Progenitor cell of endocrine pancreas (in vitro differentiated cells): ENCODE measurements around the gene DHRS11. TPM values are rescaled to one million over a fixed set of nuclear protein-coding genes. Genes with fewer than 3 reads are reported as not detected.

Experiments used
- DNase-seq: peaks from one replicate; pipeline ENCODE4 v3.0.0; 2021; ENCODE audit warnings: low spot score; ENCODE audit not compliant: unreplicated experiment
- H3K27ac Mint-ChIP-seq: 2 replicates; pipeline ENCODE4 v1.8.0; 2021; ENCODE audit warnings: mild to moderate bottlenecking, moderate library complexity, mixed read lengths
- H3K27me3 Mint-ChIP-seq: 2 replicates; pipeline ENCODE4 v1.8.0; 2021; ENCODE audit warnings: mixed read lengths
- H3K36me3 Mint-ChIP-seq: 2 replicates; pipeline ENCODE4 v1.8.0; 2022; ENCODE audit warnings: mixed read lengths; ENCODE audit not compliant: insufficient read depth
- H3K4me1 Mint-ChIP-seq: 2 replicates; pipeline ENCODE4 v1.8.0; 2021; ENCODE audit warnings: low read depth, mixed read lengths
- H3K4me3 Mint-ChIP-seq: 2 replicates; pipeline ENCODE4 v1.8.0; 2021; ENCODE audit warnings: low read depth, mild to moderate bottlenecking, moderate library complexity, mixed read lengths
- H3K9me3 Mint-ChIP-seq: 2 replicates; pipeline ENCODE4 v1.8.0; 2021; ENCODE audit warnings: low read depth, mixed read lengths
- total RNA-seq: library from RNA; stranded (reverse); gene quantifications from 2 replicates; pipeline ENCODE4 v1.2.1, GENCODE V29; 2021
- TF ChIP-seq, protein P1 (sequence below): fragments of 200-600 bp; sonication (generic); IDR thresholded peaks from one replicate; pipeline ENCODE4 v1.5.0; 2021; ENCODE audit warnings: antibody characterized with exemption, mild to moderate bottlenecking; ENCODE audit not compliant: unreplicated experiment

Gene DHRS11
- total RNA-seq, 1 donor from 2014 or later = 12.0 TPM

DNA sequence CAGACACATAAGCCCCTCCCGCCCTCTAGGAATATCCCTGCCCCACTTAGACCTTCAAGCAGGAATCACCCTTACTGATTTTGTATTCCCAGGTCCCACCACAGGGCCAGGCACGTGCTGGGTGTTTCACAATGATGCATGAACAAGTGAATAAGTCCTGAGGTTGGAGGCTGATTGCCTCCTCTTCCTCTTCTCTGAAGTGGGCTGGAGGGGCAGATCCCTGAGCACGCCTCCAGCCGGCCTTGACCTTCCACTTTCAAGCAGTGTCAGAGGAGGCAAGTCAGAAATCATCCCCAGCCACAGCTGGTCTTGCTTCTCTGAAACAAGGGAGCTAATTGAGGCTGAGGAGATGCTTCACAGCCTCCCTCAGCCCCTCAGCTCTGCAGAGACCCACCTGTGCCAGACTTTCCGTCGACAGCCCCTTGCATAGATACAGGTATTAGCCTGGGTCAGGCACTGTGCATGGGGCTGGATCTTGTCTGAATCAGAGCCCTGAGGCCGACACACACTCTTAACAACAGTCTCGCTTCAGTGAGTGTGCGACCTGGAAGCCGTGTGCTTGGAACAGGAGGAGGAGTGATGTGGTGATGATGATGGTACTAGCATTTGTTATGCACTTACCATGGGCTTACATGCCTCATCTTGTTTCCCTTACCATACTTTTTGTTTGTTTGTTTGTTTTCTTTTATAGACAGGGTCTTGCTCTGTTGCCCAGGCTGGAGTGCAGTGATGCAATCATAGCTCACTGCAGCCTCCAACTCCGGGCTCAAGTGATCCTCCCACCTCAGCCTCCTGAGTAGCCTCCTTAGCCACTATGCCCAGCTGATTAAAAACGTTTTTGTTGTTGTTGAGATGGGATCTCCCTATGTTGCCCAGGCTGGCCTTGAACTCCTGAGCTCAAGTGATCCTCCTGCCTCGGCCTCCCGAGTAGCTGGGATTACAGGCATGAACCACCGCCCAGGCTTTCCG lies 24.7 kb downstream of the DHRS11 start:
- Mint-ChIP-seq H3K27ac (no peak overlapping the region), H3K4me3 (no peak overlapping the region), H3K9me3 (no peaks in the 10 kb centered on the region), H3K27me3 (peaks cover 13% of the 10 kb centered on the region), H3K36me3 (no peaks in the 10 kb centered on the region), H3K4me1 (peaks cover 12% of the 10 kb centered on the region)
- no peak for DNase-seq
- TF ChIP-seq, protein P1, sequence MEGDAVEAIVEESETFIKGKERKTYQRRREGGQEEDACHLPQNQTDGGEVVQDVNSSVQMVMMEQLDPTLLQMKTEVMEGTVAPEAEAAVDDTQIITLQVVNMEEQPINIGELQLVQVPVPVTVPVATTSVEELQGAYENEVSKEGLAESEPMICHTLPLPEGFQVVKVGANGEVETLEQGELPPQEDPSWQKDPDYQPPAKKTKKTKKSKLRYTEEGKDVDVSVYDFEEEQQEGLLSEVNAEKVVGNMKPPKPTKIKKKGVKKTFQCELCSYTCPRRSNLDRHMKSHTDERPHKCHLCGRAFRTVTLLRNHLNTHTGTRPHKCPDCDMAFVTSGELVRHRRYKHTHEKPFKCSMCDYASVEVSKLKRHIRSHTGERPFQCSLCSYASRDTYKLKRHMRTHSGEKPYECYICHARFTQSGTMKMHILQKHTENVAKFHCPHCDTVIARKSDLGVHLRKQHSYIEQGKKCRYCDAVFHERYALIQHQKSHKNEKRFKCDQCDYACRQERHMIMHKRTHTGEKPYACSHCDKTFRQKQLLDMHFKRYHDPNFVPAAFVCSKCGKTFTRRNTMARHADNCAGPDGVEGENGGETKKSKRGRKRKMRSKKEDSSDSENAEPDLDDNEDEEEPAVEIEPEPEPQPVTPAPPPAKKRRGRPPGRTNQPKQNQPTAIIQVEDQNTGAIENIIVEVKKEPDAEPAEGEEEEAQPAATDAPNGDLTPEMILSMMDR = no peak

DNA sequence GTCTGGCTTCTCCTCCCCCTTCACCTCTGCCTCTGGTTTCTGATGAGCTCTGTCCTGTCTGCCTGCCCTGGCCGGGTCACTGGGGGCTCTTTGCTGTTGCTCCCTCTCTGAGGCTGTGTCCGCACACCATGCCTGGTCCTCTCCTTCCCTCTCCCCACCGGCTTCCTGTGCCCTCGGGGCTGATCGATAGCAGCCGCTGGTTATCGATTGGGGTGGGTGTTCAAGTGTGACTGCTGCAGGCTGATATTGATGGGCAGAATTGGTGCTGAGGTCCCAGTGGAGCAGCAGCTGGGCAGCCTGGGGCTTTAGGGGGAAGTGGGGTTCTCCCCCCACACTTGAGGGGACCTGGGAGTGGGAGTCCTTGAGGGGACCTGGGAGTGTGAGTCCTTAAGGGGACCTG lies 26.1 kb downstream of the DHRS11 start:
- no peaks in the 10 kb centered on the region for H3K36me3 Mint-ChIP-seq
- no peak for DNase-seq
- TF ChIP-seq, protein P1 = no peak
- H3K27me3 Mint-ChIP-seq = peaks cover 13% of the 10 kb centered on the region
- no peaks in the 10 kb centered on the region for H3K9me3 Mint-ChIP-seq
- H3K4me3 Mint-ChIP-seq = no peak overlapping the region
- peak overlapping the region; percentile 46 for H3K27ac Mint-ChIP-seq
- H3K4me1 Mint-ChIP-seq = peaks cover 13% of the 10 kb centered on the region

DNA sequence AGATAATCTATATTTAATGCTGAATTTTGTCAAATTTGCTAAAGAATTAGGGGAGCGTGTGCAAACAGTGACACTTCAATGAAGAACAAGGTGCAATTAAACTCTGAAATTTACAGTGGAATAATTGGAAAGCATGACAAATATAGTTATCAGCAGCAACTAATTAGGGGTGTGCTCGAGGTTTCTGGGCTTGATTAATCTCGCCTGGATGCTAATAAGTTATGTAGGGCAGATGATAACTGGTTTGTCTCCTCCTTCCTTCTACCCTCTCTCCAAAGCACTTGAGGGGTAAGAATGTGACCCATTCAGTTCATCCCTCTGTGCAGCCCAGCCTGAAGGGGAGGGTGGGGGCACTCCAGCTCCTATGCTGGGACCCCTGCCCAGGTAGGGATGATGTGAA lies 31.6 kb downstream of the DHRS11 start:
- Mint-ChIP-seq H3K4me3 (no peak overlapping the region), H3K9me3 (no peaks in the 10 kb centered on the region), H3K27me3 (no peaks in the 10 kb centered on the region), H3K36me3 (no peaks in the 10 kb centered on the region), H3K27ac (no peak overlapping the region), H3K4me1 (peaks cover 2% of the 10 kb centered on the region)
- no peak for DNase-seq
- TF ChIP-seq, protein P1 = no peak

DNA sequence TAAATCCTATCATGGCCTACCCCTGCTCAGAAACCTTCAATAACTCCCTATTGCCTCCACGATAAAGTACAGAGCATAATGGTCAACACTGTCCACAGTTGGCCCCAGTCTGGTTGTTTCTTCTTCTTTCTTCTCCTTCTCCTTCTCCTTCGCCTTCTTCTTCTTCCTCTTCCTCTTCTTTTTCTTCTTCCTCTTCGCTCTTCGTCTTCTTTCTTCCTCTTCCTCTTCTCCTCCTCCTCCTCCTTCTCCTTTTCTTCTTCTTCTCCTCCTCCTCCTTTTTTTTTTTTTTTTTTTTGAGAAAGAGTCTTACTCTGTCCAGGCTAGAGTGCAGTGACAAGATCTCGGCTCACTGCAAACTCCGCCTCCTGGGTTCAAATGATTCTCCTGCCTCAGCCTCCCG lies 33.5 kb downstream of the DHRS11 start:
- no peak overlapping the region for H3K27ac Mint-ChIP-seq
- no peaks in the 10 kb centered on the region for H3K36me3 Mint-ChIP-seq
- H3K4me3 Mint-ChIP-seq = no peak overlapping the region
- no peaks in the 10 kb centered on the region for H3K9me3 Mint-ChIP-seq
- TF ChIP-seq, protein P1 = no peak
- no peaks in the 10 kb centered on the region for H3K27me3 Mint-ChIP-seq
- peaks cover 2% of the 10 kb centered on the region for H3K4me1 Mint-ChIP-seq
- DNase-seq = no peak

DNA sequence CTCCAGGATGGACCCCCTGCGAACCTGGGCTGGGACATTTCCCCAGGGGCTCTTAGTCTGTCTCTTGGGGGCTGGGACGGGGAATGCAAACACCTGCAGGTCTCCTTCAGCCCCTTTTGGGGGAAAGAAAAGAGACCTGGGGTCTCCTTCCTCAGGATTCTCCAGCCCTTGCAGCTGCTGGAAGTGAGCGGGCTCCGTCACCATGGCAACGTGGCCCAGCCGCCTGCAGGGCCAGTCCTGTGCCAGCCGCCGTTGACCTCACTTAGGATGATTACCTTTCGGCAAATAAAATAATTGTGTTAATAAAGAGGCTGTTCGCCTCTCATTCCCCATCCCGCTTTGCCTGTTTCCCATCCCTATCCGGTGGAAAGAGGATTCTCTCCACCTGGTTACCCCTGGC lies 35.4 kb downstream of the DHRS11 start:
- Mint-ChIP-seq H3K9me3 (no peaks in the 10 kb centered on the region), H3K27me3 (peaks cover 15% of the 10 kb centered on the region), H3K36me3 (no peaks in the 10 kb centered on the region), H3K4me1 (no peaks in the 10 kb centered on the region), H3K4me3 (no peak overlapping the region), H3K27ac (peak overlapping the region; percentile 7)
- TF ChIP-seq, protein P1 = no peak
- no peak for DNase-seq
